Right kidney (tissue), 1 donor: ENCODE measurements around the gene HASPIN.

Experiments
- DNase-seq: peaks from one replicate; pipeline ENCODE4 v3.0.0-alpha.2; 2016

Gene HASPIN

DNA sequence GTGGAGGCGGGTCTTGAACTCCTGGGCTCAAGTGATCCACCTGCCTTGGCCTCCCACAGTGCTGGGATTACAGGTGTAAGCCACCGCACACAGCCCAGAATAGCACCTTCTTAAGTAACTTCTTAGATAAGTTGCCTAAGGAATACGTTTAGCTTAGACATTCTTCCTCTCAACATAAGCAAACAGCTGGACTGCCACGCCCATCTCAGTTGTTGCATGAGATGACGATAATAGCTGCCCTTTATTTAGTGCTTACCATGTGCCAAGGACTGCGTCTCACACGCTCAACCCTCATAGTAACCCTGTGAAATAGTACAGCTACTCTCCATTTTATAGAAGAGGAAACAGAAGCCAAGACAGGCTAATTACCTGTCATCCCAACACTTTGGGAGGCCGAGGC is 11.8 kb downstream of the HASPIN start:
- no peak for DNase-seq

DNA sequence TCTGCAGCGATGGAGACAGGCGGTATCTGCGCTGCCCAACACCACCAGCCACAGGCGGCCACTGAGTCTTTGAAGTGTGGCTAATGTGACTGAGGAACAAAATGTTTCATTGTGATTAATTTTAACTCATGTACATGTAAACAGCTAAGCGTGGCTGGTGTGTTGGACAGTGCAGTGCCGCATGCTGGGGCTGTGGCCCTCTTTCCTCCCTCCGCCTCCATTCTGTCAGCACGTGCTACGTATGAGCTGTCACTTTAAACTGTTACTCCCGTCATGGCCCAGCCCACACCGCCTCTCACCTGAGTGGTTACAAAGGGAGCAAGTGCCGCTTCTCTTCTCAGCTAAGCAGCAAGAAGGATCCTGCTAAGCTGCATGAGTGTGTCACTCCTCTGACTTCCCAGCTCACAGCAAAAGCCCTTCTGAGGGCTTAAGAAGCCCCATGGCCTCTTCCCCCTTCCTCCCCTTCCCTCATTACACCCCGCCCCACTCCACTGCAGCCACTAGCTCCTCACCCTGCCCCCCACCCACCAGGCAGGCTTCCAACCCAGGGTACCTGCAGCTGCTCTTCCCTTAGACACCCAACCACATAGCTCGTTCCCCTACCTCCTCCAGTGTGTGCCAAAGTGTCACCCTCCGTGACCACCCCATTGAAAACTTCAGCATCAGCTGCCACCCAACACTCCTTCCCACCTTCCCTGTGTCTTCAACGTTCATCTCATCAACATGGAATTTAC is 15.0 kb downstream of the HASPIN start:
- no peak for DNase-seq

DNA sequence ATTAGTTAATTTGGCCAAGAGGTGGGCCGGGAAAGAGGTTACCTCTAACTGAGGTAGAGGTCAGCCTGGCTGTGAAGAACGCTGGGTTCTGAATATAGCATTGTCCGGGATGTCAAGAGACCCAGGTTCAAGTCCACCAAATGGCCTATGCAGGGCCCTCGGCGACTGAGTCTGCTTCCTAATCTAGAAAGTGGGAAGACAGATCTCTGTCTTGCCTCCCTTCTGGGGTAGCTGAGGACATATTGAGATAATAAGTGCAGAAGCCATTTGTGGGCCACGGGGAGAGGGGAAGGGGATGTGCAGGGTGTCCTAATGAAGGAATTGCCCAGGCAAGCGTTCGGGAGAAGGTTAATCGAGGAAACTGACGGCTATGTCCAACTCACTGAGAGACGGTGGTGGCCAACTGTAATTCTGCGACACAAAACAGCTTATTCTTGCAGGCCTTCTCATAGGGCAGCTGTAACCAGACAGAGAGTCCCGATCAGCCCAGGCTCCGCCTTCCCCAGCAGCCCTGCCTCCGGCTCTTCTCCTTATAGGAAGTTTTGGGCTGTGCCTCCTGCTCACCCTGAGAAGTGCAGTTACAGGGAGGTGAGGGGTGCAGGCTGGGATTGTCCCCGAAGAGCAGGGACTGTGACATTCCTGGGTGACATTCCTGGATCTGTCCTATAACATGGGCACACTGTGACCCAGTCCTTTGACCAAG is 15.9 kb downstream of the HASPIN start:
- no peak for DNase-seq

DNA sequence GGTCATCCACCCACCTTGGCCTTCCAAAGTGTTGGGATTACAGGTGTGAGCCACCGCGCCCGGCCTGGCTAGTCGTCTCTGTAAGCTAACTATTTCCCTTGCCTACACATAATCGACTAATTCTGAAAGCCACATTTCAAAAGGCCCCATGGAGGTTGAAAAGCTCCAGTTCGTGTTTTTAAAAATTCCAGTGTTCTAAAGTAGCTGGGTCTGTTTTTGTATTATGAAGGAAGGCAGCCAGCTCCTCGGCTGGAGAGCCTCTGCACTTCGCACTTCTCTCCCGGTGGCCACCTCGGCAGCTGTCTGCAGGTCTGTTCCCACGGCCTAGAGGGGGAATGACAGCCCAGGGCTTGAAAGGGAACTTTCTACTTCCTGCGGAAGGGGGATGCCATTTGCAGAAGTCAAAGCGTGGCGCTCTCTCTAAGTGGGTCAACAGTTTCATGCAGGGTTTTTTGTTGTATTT is 16.9 kb downstream of the HASPIN start:
- DNase-seq: no peak

DNA sequence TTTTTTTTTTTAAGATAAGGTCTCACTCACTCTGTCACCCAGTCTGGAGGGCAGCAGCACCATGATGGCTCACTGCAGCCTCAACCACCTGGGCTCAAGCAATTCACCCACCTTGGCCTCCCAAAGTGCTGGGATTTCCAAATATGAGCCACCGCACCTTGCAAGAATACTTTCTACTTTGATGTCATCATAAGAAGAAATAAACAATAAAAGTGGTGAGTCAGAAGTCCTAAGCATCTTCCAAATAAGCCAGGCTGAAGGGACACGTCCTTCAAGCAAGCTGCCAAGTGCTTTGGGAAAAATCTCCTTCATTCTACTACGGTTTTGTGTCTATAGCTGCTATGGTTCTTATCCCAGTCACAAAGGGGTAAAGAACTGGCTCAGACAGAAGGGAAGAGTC is 20.3 kb downstream of the HASPIN start:
- no peak for DNase-seq

DNA sequence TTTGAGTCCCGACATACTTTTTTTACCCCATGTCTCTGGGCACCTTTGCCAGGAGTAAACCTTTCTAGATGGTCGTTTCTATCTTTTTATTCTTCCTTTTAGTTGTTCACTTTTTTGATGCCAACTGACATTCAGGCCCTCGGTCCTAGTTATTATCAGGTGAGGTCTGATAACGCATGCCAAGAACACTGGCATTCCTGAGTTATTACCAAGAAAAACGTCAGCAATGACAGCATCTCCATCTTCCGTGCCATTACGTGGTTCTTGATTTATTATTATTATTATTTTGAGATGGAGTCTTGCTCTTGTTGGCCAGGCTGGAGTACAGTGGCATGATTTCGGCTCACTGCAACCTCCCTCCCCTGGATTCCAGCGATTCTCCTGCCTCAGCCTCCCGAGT is 21.4 kb downstream of the HASPIN start:
- DNase-seq: no peak

DNA sequence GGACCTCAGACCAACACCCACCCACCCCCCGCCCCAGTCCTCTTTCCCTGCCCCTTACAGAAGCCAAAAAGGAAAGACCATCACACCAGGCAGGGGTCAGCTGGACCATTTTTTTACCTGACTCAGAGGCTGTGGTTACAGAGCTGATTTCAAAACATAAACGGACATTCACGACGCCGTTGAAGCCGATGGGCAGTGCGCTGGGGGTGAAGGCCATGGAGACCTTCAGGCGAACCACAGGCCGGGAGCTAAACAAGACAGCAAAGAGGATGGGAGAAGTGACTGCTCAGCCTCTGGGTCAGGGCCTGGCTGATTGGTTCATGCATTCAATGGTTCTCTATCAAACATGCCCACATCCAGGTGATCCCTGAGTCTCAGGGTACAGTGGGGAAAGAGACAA is 24.1 kb downstream of the HASPIN start:
- no peak for DNase-seq

DNA sequence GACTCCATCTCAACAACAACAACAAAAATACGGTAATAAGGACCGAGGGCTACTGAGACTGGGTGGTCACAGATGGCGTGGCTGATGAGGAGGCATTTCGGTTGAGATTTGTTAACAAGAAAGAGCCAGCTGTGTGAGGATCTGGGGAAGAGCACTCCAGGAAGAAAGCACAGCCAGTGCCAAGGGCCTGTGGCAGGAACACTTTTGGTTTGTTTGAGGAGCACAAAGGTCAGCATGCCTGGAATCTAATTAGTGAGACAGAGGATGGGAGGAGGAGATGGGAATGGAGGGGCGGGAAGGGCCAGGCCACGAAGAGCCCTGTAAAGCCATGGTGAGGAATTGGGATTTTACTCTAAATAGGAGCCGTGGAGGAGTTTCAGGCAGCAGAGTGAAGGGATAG is 24.9 kb downstream of the HASPIN start:
- DNase-seq: no peak

DNA sequence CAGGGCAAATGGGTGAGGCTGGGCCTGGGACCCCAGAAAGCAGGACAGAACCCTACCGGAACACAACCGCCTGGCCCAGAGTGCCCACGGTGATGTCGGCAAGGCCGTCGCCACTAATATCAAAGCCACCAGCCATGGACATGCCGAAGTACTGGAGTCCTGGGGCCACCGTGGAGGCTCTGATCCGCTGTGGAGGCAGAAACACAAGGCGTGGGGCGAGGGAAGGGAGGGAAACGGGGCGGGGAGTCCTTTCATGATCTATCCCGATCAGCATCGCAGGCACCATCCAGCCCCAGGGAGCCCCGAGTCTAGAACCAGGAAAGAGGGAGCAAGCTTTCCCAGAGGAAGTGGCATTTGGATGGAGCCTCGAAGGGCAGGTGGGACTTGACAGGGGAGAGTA is 26.6 kb downstream of the HASPIN start:
- DNase-seq: no peak

DNA sequence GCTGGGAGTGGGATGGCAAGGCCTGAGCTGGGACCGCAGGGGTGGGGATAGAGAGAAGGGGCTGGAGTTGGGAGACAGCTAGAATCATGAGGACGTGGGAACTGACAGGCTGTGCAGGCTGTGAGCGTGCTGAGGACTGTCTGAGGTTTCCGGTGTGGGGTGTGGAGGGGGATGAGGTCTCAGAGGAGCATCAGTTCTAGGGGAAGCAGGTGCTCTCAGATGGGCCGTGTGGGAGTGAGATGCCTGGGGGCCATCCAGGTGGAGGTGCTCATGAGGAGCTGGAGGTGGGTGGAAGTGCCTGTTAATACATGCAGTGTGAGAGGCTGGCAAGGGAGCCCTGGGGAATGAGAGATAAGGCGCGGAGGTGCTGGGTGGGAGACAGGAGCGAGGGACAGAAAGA is 27.2 kb downstream of the HASPIN start:
- no peak for DNase-seq

DNA sequence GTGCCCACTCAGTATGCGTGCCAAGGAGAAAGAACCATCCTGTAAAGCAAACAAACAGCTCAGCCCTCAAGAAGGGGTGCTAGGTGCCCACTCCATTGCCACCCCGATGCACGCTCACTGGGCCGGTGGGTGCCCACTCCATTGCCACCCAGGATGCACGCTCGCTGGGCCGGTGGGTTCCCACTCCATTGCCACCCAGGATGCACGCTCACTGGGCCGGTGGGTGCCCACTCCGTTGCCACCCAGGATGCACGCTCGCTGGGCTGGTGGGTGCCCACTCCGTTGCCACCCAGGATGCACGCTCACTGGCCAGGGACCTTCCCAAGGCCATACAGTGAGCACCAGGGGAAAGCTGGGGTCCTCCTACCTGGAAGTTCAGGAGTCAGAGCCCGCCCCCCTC is 28.1 kb downstream of the HASPIN start:
- no peak for DNase-seq

DNA sequence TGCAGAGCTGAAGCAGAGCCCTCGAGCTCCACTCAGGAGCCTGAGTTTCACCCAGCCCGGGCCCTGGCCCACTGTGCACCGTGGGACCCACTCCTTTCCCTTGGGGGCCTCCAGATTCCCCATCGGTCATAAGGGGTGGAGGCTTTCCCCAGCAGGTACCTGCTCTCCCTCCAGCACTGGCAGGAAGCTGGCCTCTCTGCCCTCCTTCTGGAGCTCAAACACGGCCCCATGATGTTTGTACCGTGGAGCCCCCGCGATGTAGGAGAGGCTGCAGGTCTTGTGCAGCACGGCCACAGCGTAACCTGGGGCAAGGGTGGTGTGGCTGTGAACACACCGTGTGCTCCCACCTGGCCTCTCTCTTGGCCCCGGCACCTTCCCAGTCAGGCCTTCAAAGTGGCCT is 29.9 kb downstream of the HASPIN start:
- no peak for DNase-seq

DNA sequence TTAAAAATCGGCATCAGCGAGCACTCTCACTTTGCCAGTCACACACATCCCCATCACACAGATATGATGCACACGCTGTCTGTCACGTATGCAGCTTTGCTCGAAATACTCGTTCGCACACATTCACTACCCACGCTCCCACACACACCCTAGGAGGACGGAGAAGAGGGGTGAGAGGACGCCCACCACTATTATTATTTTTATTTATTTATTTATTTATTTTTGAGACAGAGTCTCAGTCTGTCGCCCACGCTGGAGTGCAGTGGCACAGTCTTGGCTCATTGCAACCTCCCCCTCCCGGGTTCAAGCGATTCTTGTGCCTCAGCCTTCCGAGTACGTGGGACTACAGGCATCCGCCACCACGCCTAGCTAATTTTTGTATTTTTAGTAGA is 30.4 kb downstream of the HASPIN start:
- no peak for DNase-seq

DNA sequence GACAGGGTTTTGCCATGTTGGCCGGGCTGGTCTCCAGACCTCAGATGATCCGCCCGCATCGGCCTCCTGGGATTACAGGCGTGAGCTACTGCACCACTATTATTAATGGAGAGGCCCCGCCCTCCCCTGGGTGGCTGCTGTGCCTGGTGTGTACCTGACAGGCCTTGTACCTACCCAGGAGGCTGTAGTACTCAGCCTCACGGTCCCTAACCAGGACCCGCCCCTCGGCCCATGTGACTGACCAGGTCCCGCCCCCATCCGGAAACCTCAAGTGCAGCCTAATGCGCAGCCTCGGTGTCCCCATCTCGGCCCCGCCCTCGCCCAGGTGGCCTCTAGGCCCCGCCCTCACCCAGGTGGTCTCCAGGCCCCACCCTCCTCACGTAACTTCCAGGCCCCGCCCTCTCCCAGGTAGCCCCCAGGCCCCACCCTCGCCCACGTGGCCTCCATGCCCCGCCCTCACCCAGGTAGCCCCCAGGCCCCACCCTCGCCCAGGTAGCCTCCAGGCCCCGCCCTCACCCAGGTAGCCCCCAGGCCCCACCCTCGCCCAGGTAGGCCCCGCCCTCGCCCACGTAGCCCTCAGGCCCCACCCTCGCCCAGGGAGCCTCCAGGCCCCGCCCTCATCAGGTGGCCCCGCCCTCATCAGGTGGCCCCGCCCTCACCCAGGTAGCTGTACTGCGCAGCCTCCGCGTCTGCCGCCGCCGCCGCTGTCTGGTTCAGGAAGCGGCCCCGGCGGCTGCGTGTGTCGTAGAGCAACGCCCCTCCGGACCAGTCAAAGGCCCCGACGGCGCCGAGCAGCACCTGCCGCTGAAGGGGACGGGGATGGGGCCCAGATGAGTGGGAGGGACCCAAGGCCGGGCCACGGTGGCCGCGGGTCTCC is 31.0 kb downstream of the HASPIN start:
- peak; percentile 77 for DNase-seq

DNA sequence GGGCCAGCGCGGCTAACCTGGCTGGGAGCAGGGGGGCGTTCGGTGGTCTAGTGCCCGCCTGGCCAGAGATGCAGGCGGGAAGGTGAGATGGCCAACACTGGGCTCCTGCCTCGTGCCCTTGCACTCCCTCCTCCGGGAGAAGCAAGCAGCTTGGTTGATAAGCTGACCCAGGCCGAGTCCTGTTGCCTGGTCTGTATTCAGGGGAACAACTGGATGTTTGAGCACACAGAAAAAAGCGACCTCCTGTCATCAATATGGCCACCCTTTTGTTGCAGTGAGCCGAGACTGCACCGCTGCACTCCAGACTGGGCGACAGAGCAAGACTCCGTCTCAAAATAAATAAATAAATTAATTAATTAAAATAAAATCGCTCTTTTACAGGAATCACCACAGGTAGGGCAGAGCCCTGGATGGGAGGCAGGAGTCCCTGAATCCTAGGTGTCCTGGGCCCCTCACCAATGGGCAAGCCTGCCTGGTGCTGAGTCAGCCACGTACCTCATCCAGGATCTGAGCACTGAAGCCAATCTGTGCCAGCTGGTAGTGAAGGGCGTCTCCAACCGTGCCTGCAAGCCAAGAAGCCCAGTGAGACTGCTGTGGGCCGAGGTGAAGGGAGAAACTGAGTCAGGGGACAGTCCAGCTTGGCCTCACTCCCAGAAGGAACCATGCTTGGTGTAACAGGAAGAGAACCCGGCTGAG is 31.8 kb downstream of the HASPIN start:
- peak; percentile 20 for DNase-seq

DNA sequence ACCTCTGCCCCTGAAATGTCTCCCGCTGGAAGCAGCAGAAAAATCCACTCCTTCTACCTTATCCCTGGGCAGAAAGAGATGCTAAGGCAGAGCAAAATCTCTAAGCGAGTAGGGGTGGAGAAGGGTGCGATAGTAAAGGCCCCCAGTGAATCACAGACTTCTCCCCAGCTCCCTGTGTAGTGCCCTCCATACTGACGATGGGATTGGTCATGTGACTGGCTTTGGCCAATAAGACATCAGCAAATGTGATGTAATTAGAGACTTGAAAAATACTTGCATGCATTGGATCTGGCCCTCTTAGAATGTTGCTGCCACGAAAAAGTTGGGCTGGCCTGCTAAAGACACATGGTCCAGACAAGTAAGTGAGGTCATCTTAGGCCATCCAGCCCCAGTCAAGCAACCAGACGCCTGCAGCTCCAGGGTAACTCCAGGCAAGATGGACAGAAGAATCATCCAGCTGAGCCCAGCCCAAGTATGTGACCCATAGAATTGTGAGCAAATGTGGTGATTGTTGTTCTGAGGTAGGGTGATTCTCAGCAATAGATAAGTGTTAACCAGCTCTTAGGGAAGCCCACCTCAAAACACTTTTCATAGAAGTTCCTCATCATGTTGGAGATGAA is 36.0 kb downstream of the HASPIN start:
- no peak for DNase-seq

DNA sequence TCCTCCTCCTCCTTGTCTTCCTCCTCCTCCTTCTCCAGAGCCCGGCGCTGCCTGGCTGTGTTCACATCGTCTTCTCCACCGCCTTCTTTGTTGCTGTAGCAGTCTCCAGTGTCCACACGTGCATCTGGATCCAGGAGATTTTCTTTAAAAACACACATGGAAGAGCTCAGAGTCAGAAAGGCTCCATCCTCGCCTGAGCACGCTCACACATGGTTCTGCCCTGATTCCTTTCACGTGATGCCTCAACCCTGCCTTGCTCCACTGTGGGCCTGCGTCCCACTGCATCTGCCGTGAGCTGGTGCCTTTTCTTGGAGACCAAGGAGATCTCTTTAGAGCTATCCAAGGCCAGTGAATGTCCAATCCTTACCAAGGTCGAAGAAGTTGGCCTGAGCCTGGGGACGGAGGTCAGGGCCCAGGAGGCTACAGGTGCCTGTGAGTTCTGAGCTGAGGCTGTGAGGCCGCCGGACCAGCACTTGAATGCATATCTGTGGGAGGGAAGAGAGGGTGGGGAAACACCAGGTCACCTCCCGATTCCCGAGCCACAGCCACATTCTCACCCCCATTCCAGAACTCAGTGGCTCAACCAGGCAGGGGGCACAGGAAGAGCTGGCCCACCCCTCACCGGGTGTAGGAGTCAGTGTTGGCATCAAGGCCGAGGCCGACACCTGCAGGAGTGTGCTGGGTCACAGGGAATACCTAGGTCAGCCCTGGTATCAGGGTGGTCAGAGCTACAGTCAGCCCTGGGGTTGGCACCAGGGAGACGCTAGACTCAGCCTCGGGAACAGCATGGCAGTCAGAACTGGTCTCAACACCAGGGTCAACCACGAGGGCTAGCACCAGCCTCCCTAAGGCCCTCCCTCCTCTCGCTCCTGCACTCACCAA is 37.6 kb downstream of the HASPIN start:
- DNase-seq: no peak

DNA sequence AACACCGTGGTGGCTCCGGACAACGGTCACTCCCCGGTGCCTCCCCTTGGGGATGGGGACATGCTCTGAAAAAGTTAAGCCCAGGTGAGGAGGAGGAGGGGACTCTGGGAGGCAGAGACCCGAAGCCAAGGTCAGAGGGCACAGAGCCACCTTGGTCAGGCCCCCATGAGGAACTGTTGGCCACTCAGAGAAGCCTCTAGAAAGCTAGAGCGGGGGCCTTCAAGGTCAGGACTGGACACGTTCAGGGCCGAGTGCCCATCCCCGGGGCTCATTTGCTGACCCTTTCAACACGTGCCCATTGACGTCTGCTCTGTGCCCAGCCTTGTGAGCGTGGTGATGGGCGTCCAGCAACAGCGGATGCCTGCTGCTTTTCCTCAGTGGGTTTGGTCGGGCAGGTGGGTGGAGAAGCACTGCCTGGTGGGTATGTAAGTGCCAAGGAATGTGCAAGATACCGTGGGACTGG is 38.2 kb downstream of the HASPIN start:
- no peak for DNase-seq

DNA sequence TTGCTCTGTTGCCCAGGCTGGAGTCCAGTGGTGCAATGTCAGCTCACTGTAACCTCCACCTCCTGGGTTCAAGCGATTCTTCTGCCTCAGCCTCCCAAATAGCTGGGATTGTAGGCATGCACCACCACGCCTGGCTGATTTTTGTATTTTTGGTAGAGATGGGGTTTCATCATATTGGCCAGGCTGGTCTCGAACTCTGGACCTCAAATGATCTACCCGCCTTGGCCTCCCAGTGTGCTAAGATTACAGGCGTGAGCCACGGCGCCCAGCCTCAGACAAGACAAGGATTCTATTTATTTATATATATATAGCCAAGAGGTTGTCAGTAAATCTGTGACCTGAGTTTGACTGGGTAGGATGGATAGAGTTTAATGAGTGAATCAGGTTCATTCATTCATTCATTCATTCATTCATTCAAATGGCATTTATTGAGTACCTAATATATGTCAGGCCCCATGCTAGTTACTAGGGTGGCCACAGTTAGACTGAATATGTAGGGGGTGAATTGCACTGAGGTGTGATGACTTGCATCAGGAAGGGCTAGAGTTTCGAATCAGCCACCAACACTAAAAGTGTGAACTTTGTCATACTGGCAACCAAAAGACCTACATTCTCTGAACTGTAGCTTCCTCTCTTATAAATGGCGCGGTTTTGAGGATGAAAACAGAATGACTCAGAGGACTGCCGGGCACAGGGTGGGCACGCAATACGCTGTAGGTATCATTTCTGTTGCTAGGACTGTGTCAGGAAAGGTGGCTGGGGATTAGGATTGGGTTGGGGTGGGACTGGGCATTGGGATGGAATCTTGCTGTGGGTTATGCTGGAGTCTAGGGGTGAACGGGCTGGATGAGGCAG is 39.4 kb downstream of the HASPIN start:
- DNase-seq: no peak

DNA sequence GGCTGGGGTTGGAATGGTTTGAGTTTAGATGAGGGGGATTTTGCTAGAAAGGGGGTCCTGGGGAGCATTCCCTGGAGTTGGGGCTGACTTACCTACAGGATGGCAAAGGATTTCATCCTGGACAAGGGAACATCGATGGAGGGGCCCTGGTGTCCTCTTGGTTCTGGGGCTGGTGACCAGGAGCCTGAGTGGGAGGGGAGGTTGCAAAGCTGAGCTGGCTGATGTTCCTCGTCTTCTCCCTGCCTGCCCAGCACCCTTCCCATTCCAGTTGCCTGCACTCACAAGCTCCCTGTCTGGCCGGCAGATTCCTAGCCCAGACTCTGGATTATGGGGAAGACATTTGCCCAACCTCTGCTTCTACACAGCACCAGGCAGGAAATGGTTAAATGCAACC is 40.1 kb downstream of the HASPIN start:
- DNase-seq: no peak
